ENCODE data around the gene ANKEF1.

DNA sequence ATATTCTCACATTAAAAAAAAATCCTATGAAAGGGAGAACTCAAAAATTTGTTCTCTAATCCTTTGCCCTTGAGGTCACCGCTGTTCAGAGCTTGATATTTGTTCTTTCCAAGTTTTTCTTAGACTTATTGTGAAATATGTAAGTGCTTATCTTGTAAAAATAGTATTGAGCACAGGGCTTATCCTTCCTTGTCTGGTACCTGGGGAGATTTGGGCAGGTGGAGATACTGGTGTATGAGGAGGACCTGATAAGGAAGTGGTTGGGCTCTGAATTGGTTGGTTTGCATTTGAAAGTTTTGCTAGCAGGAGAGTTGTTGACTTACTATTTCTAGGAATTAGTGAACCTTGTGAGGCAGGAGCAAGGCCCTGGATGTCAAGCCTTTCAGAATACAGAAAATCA is 28.9 kb upstream of the ANKEF1 start:
- TF ChIP-seq EZH2 (IDR thresholded peaks at IDR 0.05; ENCODE audit: borderline replicate concordance, low read depth, low read length, severe bottlenecking): no peak
- TF ChIP-seq, protein P1, sequence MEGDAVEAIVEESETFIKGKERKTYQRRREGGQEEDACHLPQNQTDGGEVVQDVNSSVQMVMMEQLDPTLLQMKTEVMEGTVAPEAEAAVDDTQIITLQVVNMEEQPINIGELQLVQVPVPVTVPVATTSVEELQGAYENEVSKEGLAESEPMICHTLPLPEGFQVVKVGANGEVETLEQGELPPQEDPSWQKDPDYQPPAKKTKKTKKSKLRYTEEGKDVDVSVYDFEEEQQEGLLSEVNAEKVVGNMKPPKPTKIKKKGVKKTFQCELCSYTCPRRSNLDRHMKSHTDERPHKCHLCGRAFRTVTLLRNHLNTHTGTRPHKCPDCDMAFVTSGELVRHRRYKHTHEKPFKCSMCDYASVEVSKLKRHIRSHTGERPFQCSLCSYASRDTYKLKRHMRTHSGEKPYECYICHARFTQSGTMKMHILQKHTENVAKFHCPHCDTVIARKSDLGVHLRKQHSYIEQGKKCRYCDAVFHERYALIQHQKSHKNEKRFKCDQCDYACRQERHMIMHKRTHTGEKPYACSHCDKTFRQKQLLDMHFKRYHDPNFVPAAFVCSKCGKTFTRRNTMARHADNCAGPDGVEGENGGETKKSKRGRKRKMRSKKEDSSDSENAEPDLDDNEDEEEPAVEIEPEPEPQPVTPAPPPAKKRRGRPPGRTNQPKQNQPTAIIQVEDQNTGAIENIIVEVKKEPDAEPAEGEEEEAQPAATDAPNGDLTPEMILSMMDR (IDR thresholded peaks at IDR 0.05; ENCODE audit: borderline replicate concordance, extremely low read depth, low read length, poor library complexity, severe bottlenecking): no peak

All from DND-41 (cell line).